Stimulated activated CD4-positive, alpha-beta T cell treated with anti-CD3 and anti-CD28 coated beads, TNF-alpha, amount 100 ng/mL, for 48 hours (primary cell): ENCODE data around the gene OR13G1.
"Not testable (repeated sequence)": the region's sequence is repeated elsewhere in the genome, so short reads cannot be mapped to it uniquely, and the experiment has no call there.

Source experiments
- DNase-seq, 3 donors: peaks; one replicate each; pipeline ENCODE4 v3.0.0-alpha.2; 2020; ENCODE audit warnings: low read depth in 3 of 3

Gene OR13G1

DNA sequence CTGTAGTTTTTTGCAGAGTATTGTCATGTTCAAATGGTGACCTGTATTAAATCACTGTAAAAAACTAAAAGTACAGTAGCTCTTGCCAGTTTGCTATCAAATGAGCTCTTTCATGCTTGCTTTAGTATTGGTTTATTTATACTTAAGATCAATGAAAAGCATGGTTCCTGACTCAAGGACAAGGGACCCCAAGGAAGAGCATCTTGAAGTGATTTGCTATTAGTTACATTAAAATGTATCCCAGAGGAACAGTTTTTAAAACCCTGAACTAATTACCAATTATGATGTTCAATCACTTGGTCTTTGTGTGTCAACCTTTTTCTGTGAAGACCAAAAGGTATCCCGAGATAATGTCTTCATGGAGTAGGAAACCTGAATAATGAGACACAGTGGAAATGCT, at the start of gene OR13G1:
Gene OR13G1 (minus strand): TSS at position 101 of the 400 bp plus-strand sequence. CDS start 6,698 bp downstream, outside the sequence.
- no peak for DNase-seq

GRCh38 chr1:247721222-247721621, 41.7 kb upstream of the OR13G1 start:
- no peak for DNase-seq

DNA sequence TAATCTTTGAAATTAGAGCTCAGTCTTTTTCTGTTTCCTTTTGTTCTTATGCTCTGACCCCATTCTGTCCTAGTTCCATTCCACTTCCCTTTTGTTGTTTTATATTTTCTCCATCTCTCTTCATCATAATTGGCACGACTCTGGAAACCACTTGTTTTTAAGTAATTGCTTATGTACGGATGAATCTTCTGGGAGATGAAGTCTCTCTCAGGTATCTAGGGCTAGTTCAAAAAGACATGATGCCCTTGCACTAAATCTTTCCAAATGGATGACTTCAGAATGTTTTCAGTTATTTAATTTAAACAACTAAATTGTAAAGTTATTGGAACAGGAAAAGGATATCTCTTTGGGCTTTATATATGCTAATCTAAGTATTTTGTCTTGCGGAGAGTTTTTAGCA, 37.0 kb upstream of the OR13G1 start, which contains the start of gene OR6F1:
Gene OR6F1 (minus strand): TSS at position 101 of the 400 bp plus-strand sequence. CDS start 3,891 bp downstream, outside the sequence.
- DNase-seq, result no peak

DNA sequence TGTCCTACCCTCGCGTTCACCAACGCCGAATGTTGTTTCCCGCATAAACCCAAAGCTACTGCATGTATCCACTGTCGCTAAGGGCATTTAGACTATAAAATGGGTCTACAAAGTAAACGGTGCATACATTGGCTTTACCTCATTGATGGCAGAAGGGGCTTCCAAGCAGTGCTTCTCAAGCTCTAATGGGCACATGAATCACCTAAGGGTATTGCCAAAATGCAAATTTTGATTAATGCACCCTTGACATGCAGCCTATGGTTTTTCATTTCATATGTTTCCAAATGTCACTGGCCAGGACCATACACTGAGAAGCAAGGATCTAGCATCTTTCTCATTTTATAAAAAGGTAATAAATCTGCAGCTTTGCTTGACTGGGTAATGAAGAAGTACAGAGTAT, 34.2 kb upstream of the OR13G1 start:
- DNase-seq, result no peak

GRCh38 chr1:247710681-247711080, 31.1 kb upstream of the OR13G1 start:
- DNase-seq, result not testable (repeated sequence)

DNA sequence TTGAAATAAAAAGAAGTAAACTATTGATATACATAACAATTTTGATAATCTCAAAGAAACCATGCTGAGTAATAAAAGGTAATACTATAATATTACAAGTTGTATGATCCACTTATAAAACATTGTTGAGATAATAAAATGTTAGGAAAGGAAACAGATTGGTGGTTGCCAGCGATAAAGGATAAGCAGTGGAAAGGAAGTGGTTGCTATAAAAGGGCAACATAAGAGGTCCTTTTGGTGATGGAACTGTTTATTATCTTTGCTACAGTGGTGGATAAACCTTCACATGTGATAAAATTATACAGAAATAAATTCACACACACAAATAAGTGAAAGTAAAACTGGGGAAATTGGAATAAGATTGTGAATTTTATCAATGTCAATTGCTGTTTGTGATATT, 21.8 kb upstream of the OR13G1 start:
- DNase-seq, result no peak

- peak; percentile 4 to 31 (median 9) for DNase-seq
Measured at GRCh38 chr1:247681288-247681897, 1.9 kb upstream of the OR13G1 start.

DNA sequence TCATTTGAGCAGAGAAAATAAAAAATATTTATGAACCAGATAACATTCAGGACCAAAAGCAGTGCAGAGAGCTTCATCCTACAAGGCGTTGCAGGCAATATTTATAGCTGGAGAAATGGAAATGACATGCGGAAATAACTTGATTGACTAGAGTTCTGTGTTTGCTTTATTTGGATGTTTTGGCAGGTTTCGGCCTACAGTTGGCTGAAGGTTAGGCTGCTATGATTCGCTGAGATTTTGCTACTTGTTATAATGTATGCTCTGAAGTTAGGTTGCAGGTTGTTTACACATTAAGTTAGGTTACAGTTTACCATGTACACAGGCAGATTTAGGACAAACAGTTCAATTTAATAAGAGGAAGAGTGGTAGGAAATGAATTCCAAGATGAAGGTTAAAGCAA, 632 bp upstream of the OR13G1 start:
- no peak for DNase-seq

DNA sequence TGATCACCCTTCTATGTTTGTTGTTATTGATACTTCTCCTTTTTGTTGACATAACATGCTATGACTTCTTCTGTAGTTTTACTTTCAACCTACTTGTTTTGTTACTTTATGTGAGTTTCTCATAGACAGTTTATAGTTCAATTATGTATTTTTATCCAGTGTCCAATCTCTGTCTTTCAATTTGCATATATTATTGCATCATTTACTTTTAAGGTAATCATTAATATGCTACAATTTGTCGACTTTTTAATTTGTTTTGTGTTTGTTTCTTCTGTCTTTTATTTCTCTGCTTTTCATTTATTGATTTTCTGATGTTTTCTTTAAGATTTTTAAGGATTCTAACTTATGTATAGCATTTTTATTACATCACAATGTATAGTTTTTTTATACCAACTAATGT, 10.3 kb downstream of the OR13G1 start:
- no peak for DNase-seq

GRCh38 chr1:247656221-247656875, 23.2 kb downstream of the OR13G1 start:
- no peak for DNase-seq

DNA sequence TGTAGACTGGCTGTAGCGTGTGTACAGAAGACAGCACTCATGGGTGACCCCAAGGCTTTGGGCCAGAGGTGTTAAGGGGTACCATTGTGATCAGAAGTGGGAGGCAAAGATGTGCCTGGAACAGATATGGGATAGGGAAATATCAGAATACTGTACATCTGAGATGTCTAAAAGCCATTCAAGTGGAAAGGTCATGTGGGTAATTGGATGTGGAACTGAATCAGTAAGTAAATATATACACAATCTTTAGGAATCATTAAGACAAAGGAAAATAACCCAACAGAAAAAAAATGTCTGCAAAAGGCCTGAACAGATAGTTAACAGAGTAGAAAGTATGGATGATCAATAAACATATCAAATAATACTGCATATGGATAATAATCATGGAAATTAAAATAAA, 26.5 kb downstream of the OR13G1 start:
- DNase-seq, result no peak

GRCh38 chr1:247647864-247648263, 31.7 kb downstream of the OR13G1 start:
- no peak for DNase-seq

GRCh38 chr1:247646867-247647266, 32.7 kb downstream of the OR13G1 start:
- DNase-seq, result no peak

DNA sequence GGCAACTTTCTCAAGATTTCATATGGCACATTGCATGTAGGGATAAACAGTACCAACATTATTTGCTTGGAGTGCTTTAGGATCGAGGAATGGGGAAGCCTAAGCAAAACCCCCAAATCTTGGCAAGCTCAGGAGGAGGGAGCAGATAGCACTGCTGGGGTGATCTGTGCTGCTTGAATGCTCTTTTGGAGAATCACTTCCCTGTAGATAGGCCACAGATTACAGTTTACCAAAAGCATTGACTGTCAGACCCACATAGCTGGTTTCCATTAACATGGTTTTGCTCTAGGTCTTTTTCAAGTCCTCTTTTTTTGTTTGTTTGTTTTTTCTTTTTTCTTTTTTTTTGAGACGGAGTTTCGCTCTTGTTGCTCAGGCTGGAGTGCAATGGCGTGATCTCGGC, 36.8 kb downstream of the OR13G1 start:
- DNase-seq, result no peak

DNA sequence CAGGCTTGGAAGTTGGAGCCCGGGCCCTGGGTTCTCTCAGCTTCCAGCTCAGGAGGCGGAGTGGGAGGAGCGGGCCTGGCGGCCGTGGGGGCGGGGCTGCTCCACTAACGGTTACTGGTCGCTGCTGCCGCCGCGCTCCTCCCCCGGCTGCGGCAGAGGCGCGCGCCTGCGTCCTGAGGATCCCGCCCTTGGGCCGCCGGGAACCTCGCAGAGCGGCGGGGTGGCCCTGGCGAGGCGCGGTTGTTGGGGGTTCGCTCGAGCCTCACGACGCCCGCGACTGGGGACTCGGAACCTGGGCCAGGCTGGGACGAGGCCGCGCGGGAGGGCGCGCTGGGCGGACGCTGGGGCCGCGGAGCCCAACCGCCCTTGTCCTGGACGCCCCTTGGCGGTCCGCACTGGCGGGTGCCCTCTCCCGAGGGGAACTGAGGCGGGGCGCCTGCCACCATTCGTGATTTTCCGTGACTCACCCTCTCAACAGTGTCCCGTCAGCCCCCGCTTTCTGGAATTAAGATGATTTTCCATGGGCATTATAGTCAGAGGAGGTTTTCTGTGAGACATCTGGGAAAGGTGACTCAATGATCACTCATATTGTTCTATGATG, 40.1 kb downstream of the OR13G1 start:
- peak; percentile 0 to 33 (median 19) for DNase-seq

DNA sequence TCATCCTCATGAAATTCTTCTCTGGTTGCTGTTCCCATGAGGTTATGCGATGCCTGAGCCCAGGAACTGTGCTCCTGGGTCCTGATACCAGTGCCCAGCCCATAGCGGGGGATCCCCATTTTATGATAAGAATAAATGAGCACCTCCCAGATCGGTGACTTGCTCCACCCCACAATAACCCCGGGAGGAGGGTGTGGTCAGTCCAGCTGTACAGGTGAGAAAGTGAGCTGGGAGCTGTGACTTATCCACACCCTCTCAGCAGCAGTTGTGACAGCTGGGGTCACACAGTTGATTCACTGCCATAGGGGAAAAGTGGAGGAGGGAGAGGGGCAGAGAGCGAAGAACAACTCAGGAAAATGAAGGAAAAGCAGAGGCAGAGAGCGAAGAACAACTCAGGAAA, 40.8 kb downstream of the OR13G1 start:
- DNase-seq, result no peak

GRCh38 chr1:247638011-247638410, 41.5 kb downstream of the OR13G1 start:
- DNase-seq, result no peak

GRCh38 chr1:247627951-247628350, 51.6 kb downstream of the OR13G1 start:
- no peak for DNase-seq
